ENCODE measurements around the gene RNF181.

DNA sequence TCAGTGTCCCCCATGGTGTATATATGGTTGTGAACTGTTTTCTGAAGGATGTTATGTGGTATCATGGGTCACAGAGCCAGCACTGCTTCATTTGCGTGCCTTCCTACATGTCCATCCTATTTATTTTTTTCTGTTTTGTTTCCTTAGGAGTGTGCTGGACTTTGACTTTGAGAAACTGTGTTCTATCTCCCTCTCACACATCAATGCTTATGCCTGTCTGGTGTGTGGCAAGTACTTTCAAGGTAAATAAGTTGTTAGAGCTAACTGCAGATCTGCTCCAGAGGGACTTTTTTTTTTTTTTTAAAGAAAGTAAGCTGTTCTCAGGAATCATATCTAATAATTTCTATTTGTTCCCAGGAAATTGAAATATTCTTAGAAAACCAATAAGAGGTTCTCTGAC is 25.8 kb downstream of the RNF181 start:
- TF ChIP-seq, protein P1, sequence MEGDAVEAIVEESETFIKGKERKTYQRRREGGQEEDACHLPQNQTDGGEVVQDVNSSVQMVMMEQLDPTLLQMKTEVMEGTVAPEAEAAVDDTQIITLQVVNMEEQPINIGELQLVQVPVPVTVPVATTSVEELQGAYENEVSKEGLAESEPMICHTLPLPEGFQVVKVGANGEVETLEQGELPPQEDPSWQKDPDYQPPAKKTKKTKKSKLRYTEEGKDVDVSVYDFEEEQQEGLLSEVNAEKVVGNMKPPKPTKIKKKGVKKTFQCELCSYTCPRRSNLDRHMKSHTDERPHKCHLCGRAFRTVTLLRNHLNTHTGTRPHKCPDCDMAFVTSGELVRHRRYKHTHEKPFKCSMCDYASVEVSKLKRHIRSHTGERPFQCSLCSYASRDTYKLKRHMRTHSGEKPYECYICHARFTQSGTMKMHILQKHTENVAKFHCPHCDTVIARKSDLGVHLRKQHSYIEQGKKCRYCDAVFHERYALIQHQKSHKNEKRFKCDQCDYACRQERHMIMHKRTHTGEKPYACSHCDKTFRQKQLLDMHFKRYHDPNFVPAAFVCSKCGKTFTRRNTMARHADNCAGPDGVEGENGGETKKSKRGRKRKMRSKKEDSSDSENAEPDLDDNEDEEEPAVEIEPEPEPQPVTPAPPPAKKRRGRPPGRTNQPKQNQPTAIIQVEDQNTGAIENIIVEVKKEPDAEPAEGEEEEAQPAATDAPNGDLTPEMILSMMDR (optimal IDR thresholded peaks at IDR 0.05 in 1 of 3, IDR thresholded peaks at IDR 0.05 in 1 of 3, conservative IDR thresholded peaks at IDR 0.05 in 1 of 3; ENCODE audit: extremely low read depth in 1 of 3, insufficient read depth in 2 of 3, low read length in 3 of 3): no peak
- no peak for TF ChIP-seq EZH2 (IDR thresholded peaks at IDR 0.05; ENCODE audit: low read length)
